Activated naive CD8-positive, alpha-beta T cell treated with anti-CD3 and anti-CD28 coated beads, Interleukin-2, amount 10 ng/mL, durations not matched to agents 7 days and 5 days (primary cell): ENCODE results near the gene MSL3B.
A peak's percentile ranks its signal among the peaks of the same experiment; 100 is the strongest.

Experiments used
- ATAC-seq: fragments of 150-1000 bp; cut with Tn5 transposase; one replicate; pipeline ENCODE4 v1.10.0; 2021; ENCODE audit warnings: low read depth, moderate library complexity
- POLR2A ChIA-PET: fragments of 350-600 bp; sonication (Branson Sonifier 250); formaldehyde crosslinking; loops from one replicate; lab custom pipeline; 2021; ENCODE audit warnings: antibody characterized with exemption; lab: Charles Lee
- DNase-seq: peaks from one replicate; pipeline ENCODE4 v3.0.0; 2021
- H3K27ac Mint-ChIP-seq: one replicate; pipeline ENCODE4 v1.8.0; 2022; ENCODE audit warnings: mild to moderate bottlenecking, mixed read lengths
- H3K27me3 Mint-ChIP-seq: one replicate; pipeline ENCODE4 v1.8.0; 2022; ENCODE audit warnings: mild to moderate bottlenecking, moderate library complexity, mixed read lengths
- H3K36me3 Mint-ChIP-seq: one replicate; pipeline ENCODE4 v1.8.0; 2021; ENCODE audit warnings: mild to moderate bottlenecking, mixed read lengths
- H3K4me1 Mint-ChIP-seq: one replicate; pipeline ENCODE4 v1.8.0; 2021; ENCODE audit warnings: mixed read lengths
- H3K4me3 Mint-ChIP-seq: one replicate; pipeline ENCODE4 v1.8.0; 2022; ENCODE audit warnings: mild to moderate bottlenecking, moderate library complexity, mixed read lengths
- H3K9me3 Mint-ChIP-seq: one replicate; pipeline ENCODE4 v1.8.0; 2021; ENCODE audit warnings: mixed read lengths

Gene MSL3B

DNA sequence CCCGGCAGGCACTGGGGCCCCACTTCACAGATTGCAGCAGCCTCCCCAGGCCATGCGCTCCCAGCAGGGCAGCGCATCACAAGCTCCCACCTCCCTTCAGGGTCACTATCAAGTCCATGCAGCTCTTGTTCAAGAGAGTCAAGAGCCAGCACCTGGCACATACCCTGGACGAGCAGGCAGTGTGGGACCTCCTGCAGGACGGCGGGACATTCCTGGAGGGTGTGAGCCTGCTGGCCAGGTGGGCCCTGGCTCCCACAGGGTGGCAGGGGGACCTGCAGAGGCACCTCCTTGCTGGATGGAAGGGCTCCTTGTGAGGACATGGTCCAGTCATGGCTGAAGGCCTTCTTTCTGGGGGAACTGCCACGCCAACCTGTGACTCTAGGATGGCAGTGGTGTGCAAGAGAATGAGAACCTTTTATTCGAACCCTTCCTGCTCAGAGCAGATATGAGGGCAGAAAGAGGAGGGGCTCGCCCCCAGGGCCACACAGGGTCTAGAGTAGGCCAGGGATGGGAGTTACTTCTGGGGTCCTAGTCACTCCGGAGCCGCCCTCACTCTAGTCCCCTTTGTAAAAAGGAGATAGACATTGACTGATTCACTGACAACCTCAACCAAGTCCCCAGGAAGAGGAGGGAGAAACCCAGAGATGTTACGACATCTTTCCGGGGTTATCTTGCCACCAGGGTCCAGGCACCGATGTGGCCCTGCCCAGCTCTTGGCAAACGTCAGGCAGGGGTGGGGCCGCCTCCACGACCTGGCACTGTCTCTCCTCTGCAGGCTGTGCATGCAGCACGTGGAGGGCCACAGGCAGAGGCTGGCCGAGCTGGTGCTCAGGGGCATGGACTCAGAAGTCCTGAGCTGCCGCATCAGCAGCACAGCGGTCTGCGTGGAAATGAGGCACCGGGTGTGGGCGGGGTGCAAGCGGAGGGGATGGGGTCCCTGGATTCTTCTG, 45.1 kb downstream of the MSL3B start:
- peaks cover 10% of the 10 kb centered on the region for H3K27me3 Mint-ChIP-seq
- H3K4me1 Mint-ChIP-seq: no peaks in the 10 kb centered on the region
- no peaks in the 10 kb centered on the region for H3K9me3 Mint-ChIP-seq
- ATAC-seq (no peak), DNase-seq (no peak)
- no peaks in the 10 kb centered on the region for H3K36me3 Mint-ChIP-seq
- POLR2A ChIA-PET: no interaction called here
- H3K27ac Mint-ChIP-seq: no peak overlapping the region
- H3K4me3 Mint-ChIP-seq: no peak overlapping the region

DNA sequence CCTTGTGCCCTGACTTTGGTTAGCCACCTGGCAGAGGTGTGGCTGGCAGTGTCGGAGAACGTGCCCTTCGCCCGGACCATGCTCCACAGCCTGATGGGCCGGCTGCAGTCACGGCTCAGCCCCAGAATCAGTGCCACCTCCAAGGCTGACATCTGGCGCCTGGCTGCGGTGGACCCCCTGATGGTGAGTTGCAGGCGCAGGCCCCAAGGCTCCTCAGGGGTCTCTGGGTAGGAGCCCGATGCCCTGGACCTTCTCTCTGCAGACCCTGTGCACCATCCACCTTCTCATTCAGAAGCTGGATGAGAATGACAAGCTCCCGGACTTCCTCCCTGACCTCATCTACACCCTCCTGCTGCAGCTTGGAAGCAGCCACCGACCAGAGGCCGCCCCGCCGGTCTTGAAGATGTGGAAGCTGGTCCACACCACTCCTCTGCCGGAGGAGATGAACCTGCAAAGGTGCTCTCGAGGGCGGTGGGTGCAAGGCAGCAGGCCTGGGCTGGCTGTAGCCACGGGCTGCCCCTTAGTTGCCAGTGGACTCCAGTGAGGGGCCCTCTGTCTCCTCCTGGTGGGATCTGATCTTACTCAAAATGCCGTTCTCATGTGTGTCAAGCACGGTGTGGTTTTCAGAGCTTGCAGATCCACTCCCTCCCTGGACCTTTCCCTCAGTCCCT, 46.0 kb downstream of the MSL3B start:
- ATAC-seq (no peak), DNase-seq (peak; percentile 13)
- no peak overlapping the region for H3K27ac Mint-ChIP-seq
- no peaks in the 10 kb centered on the region for H3K4me1 Mint-ChIP-seq
- POLR2A ChIA-PET: no interaction called here
- no peaks in the 10 kb centered on the region for H3K36me3 Mint-ChIP-seq
- peaks cover 10% of the 10 kb centered on the region for H3K27me3 Mint-ChIP-seq
- H3K9me3 Mint-ChIP-seq: no peaks in the 10 kb centered on the region
- H3K4me3 Mint-ChIP-seq: no peak overlapping the region

- peaks cover 9% of the 10 kb centered on the region for H3K27me3 Mint-ChIP-seq
- no peaks in the 10 kb centered on the region for H3K36me3 Mint-ChIP-seq
- ATAC-seq: no peak
- H3K4me3 Mint-ChIP-seq: no peak overlapping the region
- no peaks in the 10 kb centered on the region for H3K9me3 Mint-ChIP-seq
- no peak overlapping the region for H3K27ac Mint-ChIP-seq
- peak; percentile 15 for DNase-seq
- H3K4me1 Mint-ChIP-seq: peaks cover 3% of the 10 kb centered on the region
- POLR2A ChIA-PET: no interaction called here
Observed at GRCh38 chr2:233821709-233822100, 46.5 kb downstream of the MSL3B start.

GRCh38 chr2:233821196-233821595, 47.0 kb downstream of the MSL3B start:
- Mint-ChIP-seq H3K4me1 (peaks cover 3% of the 10 kb centered on the region), H3K9me3 (no peaks in the 10 kb centered on the region), H3K36me3 (no peaks in the 10 kb centered on the region), H3K27ac (no peak overlapping the region), H3K27me3 (peaks cover 5% of the 10 kb centered on the region), H3K4me3 (no peak overlapping the region)
- POLR2A ChIA-PET: no interaction called here
- DNase-seq: no peak
- no peak for ATAC-seq

- H3K4me1 Mint-ChIP-seq: peaks cover 3% of the 10 kb centered on the region
Observed at GRCh38 chr2:233820774-233821105, 47.4 kb downstream of the MSL3B start.

DNA sequence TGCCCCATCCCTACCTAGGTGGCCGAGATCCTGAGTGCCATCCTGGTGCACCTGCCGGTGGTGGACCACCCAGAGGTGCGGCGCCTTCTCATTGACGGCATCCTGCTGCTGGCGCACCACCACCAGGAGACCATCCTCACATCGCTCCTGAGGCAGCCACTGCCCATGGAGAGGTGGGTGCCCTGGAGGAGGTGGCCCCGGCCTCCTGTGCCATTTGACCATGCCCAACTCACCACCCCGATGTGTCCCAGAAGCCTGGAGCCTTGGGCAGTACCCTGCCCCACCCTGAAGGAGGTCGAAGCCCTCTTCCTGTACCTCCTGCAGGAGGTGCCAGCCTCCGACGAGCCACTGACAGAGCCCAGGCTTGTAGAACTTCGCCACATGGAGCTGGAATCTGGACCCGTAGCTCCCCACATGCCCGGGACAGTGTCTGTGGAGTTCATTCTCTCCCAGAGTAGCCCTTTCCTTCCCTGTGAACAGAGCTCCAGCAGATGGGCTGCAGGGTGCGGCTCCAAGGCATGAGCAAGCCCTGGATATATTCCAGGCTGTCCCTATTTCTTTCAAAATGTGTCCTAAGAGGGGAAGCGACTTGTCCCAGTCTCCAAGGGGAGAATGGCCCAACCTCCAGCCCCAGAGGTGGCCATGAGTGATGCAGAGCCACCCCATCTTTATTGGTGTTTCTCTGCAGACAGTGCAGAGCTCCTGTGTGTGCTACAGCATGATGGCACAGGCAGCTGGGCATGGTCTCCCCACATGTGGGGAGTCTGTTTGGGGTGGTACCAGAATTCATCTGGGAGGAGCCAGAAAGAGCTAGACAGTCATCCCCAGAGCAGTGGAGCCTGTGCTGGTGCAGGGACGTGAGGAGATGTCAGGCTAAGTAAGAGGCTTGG, 48.1 kb downstream of the MSL3B start:
- Mint-ChIP-seq H3K27me3 (peaks cover 12% of the 10 kb centered on the region), H3K4me1 (peaks cover 3% of the 10 kb centered on the region), H3K36me3 (no peaks in the 10 kb centered on the region), H3K4me3 (no peak overlapping the region), H3K27ac (no peak overlapping the region), H3K9me3 (no peaks in the 10 kb centered on the region)
- no peak for ATAC-seq
- POLR2A ChIA-PET: no interaction called here
- DNase-seq: peak; percentile 22

More at GRCh38 chr2:233820774-233821105, 47.4 kb downstream of the MSL3B start:
- Mint-ChIP-seq H3K27ac (no peak overlapping the region), H3K36me3 (no peaks in the 10 kb centered on the region), H3K4me3 (no peak overlapping the region), H3K27me3 (peaks cover 9% of the 10 kb centered on the region), H3K9me3 (no peaks in the 10 kb centered on the region)
- POLR2A ChIA-PET: no interaction called here
- ATAC-seq (no peak), DNase-seq (no peak)

- Mint-ChIP-seq H3K9me3 (no peaks in the 10 kb centered on the region), H3K27me3 (peaks cover 10% of the 10 kb centered on the region), H3K27ac (no peak overlapping the region), H3K36me3 (no peaks in the 10 kb centered on the region), H3K4me1 (peaks cover 3% of the 10 kb centered on the region), H3K4me3 (no peak overlapping the region)
- peak; percentile 17 for DNase-seq
- POLR2A ChIA-PET: no interaction called here
- peak; percentile 14 for ATAC-seq
Observed at GRCh38 chr2:233818639-233819621, 49.3 kb downstream of the MSL3B start.

DNA sequence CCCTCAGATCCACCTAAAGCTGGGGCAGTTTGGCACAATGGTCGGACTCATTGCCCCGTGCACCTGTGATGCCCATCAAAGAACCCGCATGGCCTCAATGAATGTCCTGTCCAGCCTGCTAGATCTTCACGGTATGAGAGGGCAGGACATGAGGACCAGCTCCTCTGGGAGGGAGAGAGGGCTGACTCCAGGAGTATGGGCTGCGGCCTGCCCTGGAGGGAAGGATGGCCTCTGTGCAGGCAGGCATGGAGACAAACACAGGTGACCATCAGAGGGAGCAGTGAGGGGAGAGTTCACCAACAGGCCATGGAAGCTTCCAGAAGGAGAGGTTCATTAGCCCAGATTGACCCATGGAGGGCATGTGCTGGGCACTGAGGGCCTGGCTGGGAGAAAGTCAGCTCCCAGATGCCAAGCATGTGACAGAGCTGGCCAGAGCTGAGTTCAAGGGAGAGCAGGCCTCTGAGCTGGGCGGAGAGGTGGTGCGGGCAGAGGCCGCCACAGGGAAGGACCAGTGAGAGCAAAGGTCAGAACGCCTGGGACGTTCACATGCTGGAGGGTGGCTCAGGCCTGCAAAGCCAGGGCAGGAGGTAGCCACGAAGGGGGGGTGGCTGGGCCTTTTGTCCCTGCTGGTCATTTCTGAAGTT, 50.1 kb downstream of the MSL3B start:
- ATAC-seq (no peak), DNase-seq (peak; percentile 16)
- no peaks in the 10 kb centered on the region for H3K36me3 Mint-ChIP-seq
- H3K27me3 Mint-ChIP-seq: peaks cover 10% of the 10 kb centered on the region
- no peaks in the 10 kb centered on the region for H3K9me3 Mint-ChIP-seq
- no peak overlapping the region for H3K4me3 Mint-ChIP-seq
- POLR2A ChIA-PET: no interaction called here
- H3K27ac Mint-ChIP-seq: no peak overlapping the region
- peaks cover 3% of the 10 kb centered on the region for H3K4me1 Mint-ChIP-seq

DNA sequence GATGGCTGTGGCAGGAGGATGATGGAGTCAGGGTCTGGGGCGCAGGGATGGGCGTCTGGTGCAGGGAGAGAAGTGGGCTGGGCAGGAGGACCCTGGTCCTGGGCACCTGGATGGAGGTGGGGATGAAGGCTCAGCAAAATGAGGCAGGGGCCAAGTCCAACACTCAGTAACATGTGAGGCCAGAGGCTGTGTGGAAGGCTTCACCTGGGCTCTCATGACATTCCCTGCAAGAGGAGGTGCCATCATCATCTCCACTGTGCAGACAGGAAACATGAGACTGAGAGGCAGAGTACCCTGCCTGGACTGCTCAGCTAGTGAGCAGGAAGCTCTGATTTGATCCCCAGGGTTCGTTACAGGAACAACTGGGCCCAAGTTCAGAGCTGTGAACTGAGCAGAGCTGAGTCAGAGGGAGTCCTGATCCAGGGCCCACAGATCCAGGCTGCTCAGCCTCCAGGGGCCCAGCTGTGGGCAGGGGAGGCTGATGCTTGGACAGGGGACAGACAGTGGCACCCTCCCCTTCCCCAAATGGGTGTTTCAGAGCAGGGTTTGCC, 50.8 kb downstream of the MSL3B start:
- H3K9me3 Mint-ChIP-seq: no peaks in the 10 kb centered on the region
- H3K27ac Mint-ChIP-seq: no peak overlapping the region
- no peaks in the 10 kb centered on the region for H3K36me3 Mint-ChIP-seq
- H3K4me3 Mint-ChIP-seq: no peak overlapping the region
- H3K4me1 Mint-ChIP-seq: peaks cover 3% of the 10 kb centered on the region
- peaks cover 10% of the 10 kb centered on the region for H3K27me3 Mint-ChIP-seq
- ATAC-seq: no peak
- no peak for DNase-seq
- POLR2A ChIA-PET: no interaction called here

- Mint-ChIP-seq H3K4me1 (peaks cover 3% of the 10 kb centered on the region), H3K27ac (no peak overlapping the region), H3K4me3 (no peak overlapping the region), H3K36me3 (no peaks in the 10 kb centered on the region), H3K9me3 (no peaks in the 10 kb centered on the region), H3K27me3 (peaks cover 10% of the 10 kb centered on the region)
- DNase-seq: no peak
- POLR2A ChIA-PET: no interaction called here
- ATAC-seq: no peak
Observed at GRCh38 chr2:233816771-233817170, 51.4 kb downstream of the MSL3B start.

DNA sequence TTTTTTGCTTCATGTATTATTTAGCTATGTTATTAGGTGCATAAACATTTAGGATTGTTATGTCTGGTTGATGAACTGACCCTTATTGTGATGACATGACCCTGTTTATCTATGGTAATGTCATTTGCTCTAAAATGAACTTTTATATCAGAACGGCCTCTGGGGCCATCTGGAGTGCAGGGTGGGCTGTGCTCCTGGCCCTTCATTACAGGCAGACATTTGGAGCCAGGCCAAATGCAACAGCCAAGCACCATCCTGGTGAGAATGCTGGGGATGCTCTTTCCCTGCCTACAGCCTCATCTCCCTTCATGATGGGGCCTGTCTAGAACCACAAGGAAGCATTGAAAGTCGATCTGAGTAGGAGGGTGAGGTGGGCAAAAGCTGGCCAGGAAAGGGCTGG, 51.9 kb downstream of the MSL3B start:
- no peaks in the 10 kb centered on the region for H3K9me3 Mint-ChIP-seq
- POLR2A ChIA-PET: no interaction called here

DNA sequence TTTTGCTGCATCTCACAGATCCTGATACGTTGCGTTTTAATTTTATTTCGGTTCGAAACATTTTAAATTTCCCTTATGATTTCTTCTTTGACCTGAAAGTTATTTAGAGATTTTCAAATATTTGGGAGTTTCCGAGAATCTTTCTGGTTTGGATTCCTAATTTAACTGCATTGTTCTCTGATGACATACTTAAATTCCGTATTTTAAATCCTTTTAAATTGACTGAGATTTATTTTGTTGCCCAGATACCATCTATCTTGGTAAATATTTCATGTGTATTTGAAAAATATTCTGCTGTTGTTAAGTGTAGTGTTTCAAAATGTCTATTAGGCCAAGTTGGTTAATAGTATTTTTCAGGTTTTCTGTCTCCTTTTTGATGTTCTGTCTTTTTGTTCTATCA, 52.3 kb downstream of the MSL3B start:
- Mint-ChIP-seq H3K4me1 (peaks cover 3% of the 10 kb centered on the region), H3K36me3 (no peaks in the 10 kb centered on the region), H3K9me3 (no peaks in the 10 kb centered on the region), H3K27ac (no peak overlapping the region), H3K27me3 (peaks cover 10% of the 10 kb centered on the region), H3K4me3 (no peak overlapping the region)
- DNase-seq (no peak), ATAC-seq (no peak)
- POLR2A ChIA-PET: no interaction called here

More for the DNA sequence above, 51.9 kb downstream of the MSL3B start:
- Mint-ChIP-seq H3K27me3 (peaks cover 10% of the 10 kb centered on the region), H3K27ac (no peak overlapping the region), H3K4me1 (peaks cover 3% of the 10 kb centered on the region), H3K4me3 (no peak overlapping the region), H3K36me3 (no peaks in the 10 kb centered on the region)
- ATAC-seq (no peak), DNase-seq (no peak)
